ENCODE results near the gene RNF220. TPM values are rescaled to one million over a fixed set of nuclear protein-coding genes. Genes with fewer than 3 reads are reported as not detected.
A peak's percentile ranks its signal among the peaks of the same experiment; 100 is the strongest.

Gene RNF220
- total RNA-seq, 1 experiment from 2014 or later, result 128 TPM

DNA sequence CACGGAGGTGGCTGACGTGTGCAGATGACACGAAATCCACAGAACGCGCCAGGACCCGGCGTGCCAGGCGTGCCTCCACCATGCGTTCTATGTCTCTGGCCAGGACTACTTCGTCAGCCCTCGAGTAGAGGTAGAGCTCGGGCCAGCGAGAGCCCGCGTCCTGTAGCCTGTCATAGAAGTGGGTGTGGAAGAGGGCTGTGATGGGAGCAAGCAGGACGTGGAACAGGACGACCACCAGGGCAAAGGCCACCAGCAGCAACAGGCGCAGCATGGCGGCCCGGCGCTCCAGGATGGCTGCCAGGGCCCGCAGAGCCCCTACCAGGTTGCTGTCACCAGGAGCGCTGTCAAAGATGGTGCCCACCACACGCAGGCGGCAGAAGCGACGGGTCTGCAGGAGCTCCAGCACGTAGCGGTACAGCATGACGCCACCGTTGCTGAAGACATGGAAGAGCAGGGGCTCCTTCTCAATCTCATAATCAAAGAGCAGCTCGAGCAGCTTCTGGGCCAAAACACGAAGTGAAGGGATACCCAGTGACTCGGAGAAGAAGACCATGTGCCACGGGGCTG is 249.6 kb downstream of the RNF220 start:
- ChIA-PET CTCF (interaction anchor here (1.2 to 2.0 kb wide), 9 partner anchors 15 to 418 kb away, joined by 3 to 8 read pairs (median 6); partner anchors contain the start of genes ARMH1 and TMEM53), POLR2A (interaction anchor here (1.2 kb wide), 1 partner anchor 20 kb away, joined by 6 read pairs; the partner anchor contains the start of genes ARMH1 and TMEM53)
- H3K4me1 Mint-ChIP-seq, result peaks cover 16% of the 10 kb centered on the region
- no peaks in the 10 kb centered on the region for H3K27me3 Mint-ChIP-seq (ENCODE audit: low read depth)
- peaks cover 8% of the 10 kb centered on the region for H3K36me3 Mint-ChIP-seq
- DNase-seq (ENCODE audit: low spot score) (no peak), ATAC-seq (no peak)
- no peak overlapping the region for H3K4me3 Mint-ChIP-seq
- H3K9me3 Mint-ChIP-seq, result no peaks in the 10 kb centered on the region
- H3K27ac Mint-ChIP-seq, result no peak overlapping the region
- TF ChIP-seq EMX1 (CRISPR knock-in tag; IDR thresholded peaks at IDR 0.05) (no peak), ETV6 (CRISPR knock-in tag; IDR thresholded peaks at IDR 0.05) (no peak), KAT7 (CRISPR knock-in tag; IDR thresholded peaks at IDR 0.05; ENCODE audit: borderline replicate concordance) (no peak), SP1 (CRISPR knock-in tag; conservative IDR thresholded peaks at IDR 0.05) (no peak), ZNF423 (CRISPR knock-in tag; IDR thresholded peaks at IDR 0.05) (no peak), SOX15 (CRISPR knock-in tag; IDR thresholded peaks at IDR 0.05) (no peak), NR3C1 (CRISPR knock-in tag; conservative IDR thresholded peaks at IDR 0.05; ENCODE audit: low read depth) (no peak), ESRRA (CRISPR knock-in tag; IDR thresholded peaks at IDR 0.05; ENCODE audit: borderline replicate concordance) (no peak)
- TF ChIP-seq, protein P1, sequence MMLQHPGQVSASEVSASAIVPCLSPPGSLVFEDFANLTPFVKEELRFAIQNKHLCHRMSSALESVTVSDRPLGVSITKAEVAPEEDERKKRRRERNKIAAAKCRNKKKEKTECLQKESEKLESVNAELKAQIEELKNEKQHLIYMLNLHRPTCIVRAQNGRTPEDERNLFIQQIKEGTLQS (CRISPR knock-in tag; conservative IDR thresholded peaks at IDR 0.05), result no peak
- TF ChIP-seq, protein P2, sequence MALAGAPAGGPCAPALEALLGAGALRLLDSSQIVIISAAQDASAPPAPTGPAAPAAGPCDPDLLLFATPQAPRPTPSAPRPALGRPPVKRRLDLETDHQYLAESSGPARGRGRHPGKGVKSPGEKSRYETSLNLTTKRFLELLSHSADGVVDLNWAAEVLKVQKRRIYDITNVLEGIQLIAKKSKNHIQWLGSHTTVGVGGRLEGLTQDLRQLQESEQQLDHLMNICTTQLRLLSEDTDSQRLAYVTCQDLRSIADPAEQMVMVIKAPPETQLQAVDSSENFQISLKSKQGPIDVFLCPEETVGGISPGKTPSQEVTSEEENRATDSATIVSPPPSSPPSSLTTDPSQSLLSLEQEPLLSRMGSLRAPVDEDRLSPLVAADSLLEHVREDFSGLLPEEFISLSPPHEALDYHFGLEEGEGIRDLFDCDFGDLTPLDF (CRISPR knock-in tag; IDR thresholded peaks at IDR 0.05), result no peak

GRCh38 chr1:44655609-44656008 is 250.6 kb downstream of the RNF220 start:
- H3K27ac Mint-ChIP-seq, result no peak overlapping the region
- ChIA-PET POLR2A (interaction anchor here (1.2 kb wide), 1 partner anchor 19 kb away, joined by 6 read pairs; the partner anchor contains the start of genes ARMH1 and TMEM53), CTCF (interaction anchor here (0.6 to 2.0 kb wide), 23 partner anchors 14 to 438 kb away, joined by 3 to 8 read pairs (median 4); partner anchors contain the start of genes ARMH1 and TMEM53)
- peaks cover 6% of the 10 kb centered on the region for H3K36me3 Mint-ChIP-seq
- TF ChIP-seq ZNF423 (CRISPR knock-in tag; IDR thresholded peaks at IDR 0.05) (no peak), OVOL2 (CRISPR knock-in tag; IDR thresholded peaks at IDR 0.05; ENCODE audit: borderline replicate concordance) (no peak), PRRX2 (CRISPR knock-in tag; IDR thresholded peaks at IDR 0.05) (no peak), MLX (CRISPR knock-in tag; IDR thresholded peaks at IDR 0.05) (no peak), GABPB1 (CRISPR knock-in tag; IDR thresholded peaks at IDR 0.05) (no peak), ZNF121 (CRISPR knock-in tag; IDR thresholded peaks at IDR 0.05) (0 out of 2 replicates have a peak, but pooled peaks have one; percentile 22)
- TF ChIP-seq, protein P3, sequence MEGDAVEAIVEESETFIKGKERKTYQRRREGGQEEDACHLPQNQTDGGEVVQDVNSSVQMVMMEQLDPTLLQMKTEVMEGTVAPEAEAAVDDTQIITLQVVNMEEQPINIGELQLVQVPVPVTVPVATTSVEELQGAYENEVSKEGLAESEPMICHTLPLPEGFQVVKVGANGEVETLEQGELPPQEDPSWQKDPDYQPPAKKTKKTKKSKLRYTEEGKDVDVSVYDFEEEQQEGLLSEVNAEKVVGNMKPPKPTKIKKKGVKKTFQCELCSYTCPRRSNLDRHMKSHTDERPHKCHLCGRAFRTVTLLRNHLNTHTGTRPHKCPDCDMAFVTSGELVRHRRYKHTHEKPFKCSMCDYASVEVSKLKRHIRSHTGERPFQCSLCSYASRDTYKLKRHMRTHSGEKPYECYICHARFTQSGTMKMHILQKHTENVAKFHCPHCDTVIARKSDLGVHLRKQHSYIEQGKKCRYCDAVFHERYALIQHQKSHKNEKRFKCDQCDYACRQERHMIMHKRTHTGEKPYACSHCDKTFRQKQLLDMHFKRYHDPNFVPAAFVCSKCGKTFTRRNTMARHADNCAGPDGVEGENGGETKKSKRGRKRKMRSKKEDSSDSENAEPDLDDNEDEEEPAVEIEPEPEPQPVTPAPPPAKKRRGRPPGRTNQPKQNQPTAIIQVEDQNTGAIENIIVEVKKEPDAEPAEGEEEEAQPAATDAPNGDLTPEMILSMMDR (IDR thresholded peaks at IDR 0.05), result peak; percentile 73
- H3K27me3 Mint-ChIP-seq (ENCODE audit: low read depth), result no peaks in the 10 kb centered on the region
- H3K9me3 Mint-ChIP-seq, result no peaks in the 10 kb centered on the region
- no peak overlapping the region for H3K4me3 Mint-ChIP-seq
- peaks cover 8% of the 10 kb centered on the region for H3K4me1 Mint-ChIP-seq
- ATAC-seq (peak; percentile 68), DNase-seq (ENCODE audit: low spot score) (peak; percentile 62)

DNA sequence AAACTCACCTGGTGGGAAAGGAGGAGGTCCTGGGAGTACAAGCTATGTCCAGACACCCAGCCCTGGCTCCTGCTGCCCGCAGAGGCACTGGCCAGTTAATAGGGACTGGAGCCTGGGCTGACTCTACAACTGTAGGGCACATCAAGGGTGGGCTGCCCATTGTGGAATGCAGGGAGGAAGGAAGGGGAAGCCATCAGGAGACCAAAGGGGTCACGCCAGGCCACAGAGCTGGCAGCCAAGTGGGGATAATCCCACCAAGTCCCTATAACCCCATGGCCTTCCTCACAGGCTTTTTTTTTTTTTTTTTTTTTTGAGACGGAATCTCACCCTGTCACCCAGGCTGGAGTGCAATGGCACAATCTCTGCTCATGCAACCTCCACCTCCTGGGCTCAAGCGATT is 254.5 kb downstream of the RNF220 start:
- peaks cover 12% of the 10 kb centered on the region for H3K4me1 Mint-ChIP-seq
- CTCF ChIA-PET, result interaction anchor here (0.6 to 1.0 kb wide), 3 partner anchors 9 to 64 kb away, joined by 3 to 5 read pairs (median 3); no protein-coding TSS in a partner anchor
- H3K9me3 Mint-ChIP-seq, result no peaks in the 10 kb centered on the region
- ATAC-seq (no peak), DNase-seq (ENCODE audit: low spot score) (no peak)
- no peaks in the 10 kb centered on the region for H3K27me3 Mint-ChIP-seq (ENCODE audit: low read depth)
- H3K27ac Mint-ChIP-seq, result no peak overlapping the region
- no peak overlapping the region for H3K4me3 Mint-ChIP-seq
- POLR2A ChIA-PET, result interaction anchor here (0.6 kb wide), 2 partner anchors 14 to 44 kb away, joined by 3 read pairs; no protein-coding TSS in a partner anchor
- no peaks in the 10 kb centered on the region for H3K36me3 Mint-ChIP-seq
- no peak for TF ChIP-seq USF2 (CRISPR knock-in tag; IDR thresholded peaks at IDR 0.05)
- TF ChIP-seq, protein P4, sequence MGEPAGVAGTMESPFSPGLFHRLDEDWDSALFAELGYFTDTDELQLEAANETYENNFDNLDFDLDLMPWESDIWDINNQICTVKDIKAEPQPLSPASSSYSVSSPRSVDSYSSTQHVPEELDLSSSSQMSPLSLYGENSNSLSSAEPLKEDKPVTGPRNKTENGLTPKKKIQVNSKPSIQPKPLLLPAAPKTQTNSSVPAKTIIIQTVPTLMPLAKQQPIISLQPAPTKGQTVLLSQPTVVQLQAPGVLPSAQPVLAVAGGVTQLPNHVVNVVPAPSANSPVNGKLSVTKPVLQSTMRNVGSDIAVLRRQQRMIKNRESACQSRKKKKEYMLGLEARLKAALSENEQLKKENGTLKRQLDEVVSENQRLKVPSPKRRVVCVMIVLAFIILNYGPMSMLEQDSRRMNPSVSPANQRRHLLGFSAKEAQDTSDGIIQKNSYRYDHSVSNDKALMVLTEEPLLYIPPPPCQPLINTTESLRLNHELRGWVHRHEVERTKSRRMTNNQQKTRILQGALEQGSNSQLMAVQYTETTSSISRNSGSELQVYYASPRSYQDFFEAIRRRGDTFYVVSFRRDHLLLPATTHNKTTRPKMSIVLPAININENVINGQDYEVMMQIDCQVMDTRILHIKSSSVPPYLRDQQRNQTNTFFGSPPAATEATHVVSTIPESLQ (CRISPR knock-in tag; IDR thresholded peaks at IDR 0.05), result no peak
- no peak for TF ChIP-seq NR1H2 (CRISPR knock-in tag; IDR thresholded peaks at IDR 0.05)
- no peak for TF ChIP-seq ESRRA (CRISPR knock-in tag; IDR thresholded peaks at IDR 0.05; ENCODE audit: borderline replicate concordance)
- no peak for TF ChIP-seq MXD4 (CRISPR knock-in tag; IDR thresholded peaks at IDR 0.05; ENCODE audit: borderline replicate concordance)
- no peak for TF ChIP-seq NR3C1 (CRISPR knock-in tag; conservative IDR thresholded peaks at IDR 0.05; ENCODE audit: low read depth)
- no peak for TF ChIP-seq ZNF423 (CRISPR knock-in tag; IDR thresholded peaks at IDR 0.05)
- TF ChIP-seq, protein P3 (IDR thresholded peaks at IDR 0.05), result no peak
- TF ChIP-seq ETV6 (CRISPR knock-in tag; IDR thresholded peaks at IDR 0.05), result no peak
- TF ChIP-seq MYBL2 (CRISPR knock-in tag; IDR thresholded peaks at IDR 0.05), result no peak
- TF ChIP-seq PRRX2 (CRISPR knock-in tag; IDR thresholded peaks at IDR 0.05), result no peak

Data from WTC11 (cell line).